Bronchial epithelial cell (primary cell): Measurements from ENCODE around the gene ITGA1. TPM values are rescaled to one million over a fixed set of nuclear protein-coding genes. Genes with fewer than 3 reads are reported as not detected.

Experiments used
- DNase-seq: peaks from one replicate; pipeline ENCODE4 v3.0.0-alpha.2; 2010; ENCODE audit warnings: low read depth
- FAIRE-seq: peaks from 2 replicates; lab custom pipeline; 2011; peaks lifted over from hg19 to GRCh38; lab: Jason Lieb, UNC
- H3K27me3 ChIP-seq: 2 replicates; pipeline ENCODE4 v1.5.1; 2011; ENCODE audit warnings: low read length; ENCODE audit not compliant: control insufficient read depth, insufficient read depth
- H3K36me3 ChIP-seq: 2 replicates; pipeline ENCODE4 v1.5.1; 2011; ENCODE audit warnings: low read length; ENCODE audit not compliant: control insufficient read depth, insufficient read depth
- H3K4me3 ChIP-seq: 2 replicates; pipeline ENCODE4 v1.5.1; 2011; ENCODE audit warnings: mild to moderate bottlenecking, low read depth, low read length, control low read depth
- CTCF ChIP-seq: IDR thresholded peaks from 2 replicates; pipeline ENCODE4 v1.5.1; 2011; ENCODE audit warnings: mild to moderate bottlenecking, moderate library complexity, low read length, control low read depth, inconsistent platforms; ENCODE audit not compliant: insufficient read depth, severe bottlenecking
- total RNA-seq: library from RNA; depleted of rRNA; stranded (reverse); fragments of >200 nt; gene quantifications from 2 replicates; pipeline ENCODE4 v1.2.1, GENCODE V29; 2014

ITGA1 gene
- total RNA-seq, 1 donor from 2014 or later = 3.7 TPM

DNA sequence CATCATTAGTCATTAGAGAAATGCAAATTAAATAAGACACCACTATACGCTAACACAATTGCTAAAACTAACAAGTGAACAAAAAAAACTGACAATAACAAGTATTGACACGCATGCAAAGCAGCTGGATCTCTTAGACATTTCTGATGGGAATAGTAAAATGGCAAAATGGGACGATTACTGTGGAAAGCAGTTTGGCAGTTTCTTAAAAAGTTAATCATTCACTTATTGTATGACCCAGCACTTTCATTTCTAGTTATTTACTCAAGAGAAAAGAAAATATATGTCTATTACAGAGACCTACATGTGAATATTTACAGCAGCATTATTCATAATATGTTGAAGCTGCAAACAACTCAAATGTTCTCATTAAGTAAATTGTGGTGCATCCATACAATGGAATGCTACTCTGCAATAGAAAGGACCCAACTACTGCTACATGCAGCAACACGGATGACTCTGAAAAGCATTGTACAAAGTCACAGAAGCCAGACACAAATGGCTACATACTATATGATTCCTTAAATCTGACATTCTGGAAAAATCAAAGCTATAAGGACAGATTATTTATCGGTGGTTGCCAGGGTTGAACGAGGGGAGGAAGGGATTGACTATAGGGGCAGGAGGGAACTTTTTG is 104.6 kb downstream of the ITGA1 start:
- DNase-seq (peak; percentile 29), FAIRE-seq (no peak)
- Histone ChIP-seq H3K4me3 (no peak overlapping the region), H3K36me3 (no peaks in the 10 kb centered on the region), H3K27me3 (no peaks in the 10 kb centered on the region)
- no peak for TF ChIP-seq CTCF

DNA sequence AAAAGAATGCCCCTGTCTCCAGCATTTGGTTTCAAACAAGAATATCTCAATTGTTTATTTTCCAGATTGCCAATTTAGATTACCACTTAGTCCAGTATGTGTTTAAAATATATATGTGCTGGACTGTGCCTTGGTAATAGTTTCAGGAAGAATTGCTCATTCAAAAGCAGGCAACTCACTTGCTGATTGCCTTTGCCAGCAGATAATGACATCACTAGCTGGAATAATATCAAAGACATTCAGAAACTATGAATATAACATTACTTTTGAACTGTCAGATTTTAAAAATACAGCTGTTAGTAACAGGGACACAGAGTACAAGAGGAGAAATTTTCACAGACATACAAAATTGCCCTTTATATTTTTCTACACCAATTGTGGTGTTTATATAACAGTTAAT is 105.4 kb downstream of the ITGA1 start:
- no peaks in the 10 kb centered on the region for H3K36me3 ChIP-seq
- DNase-seq (peak; percentile 71), FAIRE-seq (no peak)
- no peak overlapping the region for H3K4me3 ChIP-seq
- H3K27me3 ChIP-seq = no peaks in the 10 kb centered on the region
- TF ChIP-seq CTCF = no peak

DNA sequence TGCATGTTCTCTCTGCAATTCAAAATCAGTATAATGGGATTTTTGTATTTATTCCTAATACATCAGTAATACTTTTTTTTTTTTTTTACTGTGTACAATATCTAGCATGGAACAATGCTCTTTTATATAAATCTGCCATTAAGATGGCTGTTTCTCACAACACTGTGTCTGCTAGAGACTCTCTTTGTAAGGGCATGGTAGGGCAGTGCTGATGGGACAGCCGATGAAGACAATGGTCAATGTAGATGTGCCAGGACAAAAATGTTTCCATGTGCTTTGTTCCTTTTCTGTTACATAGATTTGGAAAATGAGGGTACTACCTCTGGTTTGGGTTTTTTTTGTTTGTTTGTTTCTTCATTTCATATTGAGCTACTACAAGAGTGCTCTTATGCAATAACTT is 106.1 kb downstream of the ITGA1 start:
- TF ChIP-seq CTCF = no peak
- no peaks in the 10 kb centered on the region for H3K36me3 ChIP-seq
- DNase-seq = no peak
- FAIRE-seq = no peak
- no peak overlapping the region for H3K4me3 ChIP-seq
- no peaks in the 10 kb centered on the region for H3K27me3 ChIP-seq

DNA sequence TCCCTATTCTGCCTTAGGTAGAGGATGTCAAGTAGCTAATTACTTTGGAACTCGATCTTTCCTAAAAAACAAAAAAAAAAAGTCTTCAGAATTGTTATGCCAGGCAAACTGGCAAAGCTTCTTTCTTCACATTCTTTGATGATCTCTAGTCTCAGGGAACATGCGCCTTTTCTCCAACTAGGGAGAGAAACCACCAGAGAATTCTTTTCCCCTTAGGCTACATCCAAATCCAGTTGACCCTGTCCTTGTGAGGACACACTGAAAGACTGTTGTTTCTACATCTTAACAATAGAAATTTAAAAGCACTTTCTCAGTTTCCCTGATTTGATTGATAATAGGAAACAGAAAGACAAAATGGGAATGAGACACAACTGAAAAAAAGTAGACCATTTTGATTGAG is 106.7 kb downstream of the ITGA1 start:
- Histone ChIP-seq H3K4me3 (no peak overlapping the region), H3K36me3 (no peaks in the 10 kb centered on the region), H3K27me3 (no peaks in the 10 kb centered on the region)
- DNase-seq (no peak), FAIRE-seq (no peak)
- no peak for TF ChIP-seq CTCF

- no peak for FAIRE-seq
- H3K4me3 ChIP-seq = no peak overlapping the region
These were observed 107.4 kb downstream of the ITGA1 start for GRCh38 chr5:52895075-52895474.

More at GRCh38 chr5:52895075-52895474, 107.4 kb downstream of the ITGA1 start:
- TF ChIP-seq CTCF = no peak
- DNase-seq = no peak
- Histone ChIP-seq H3K27me3 (no peaks in the 10 kb centered on the region), H3K36me3 (no peaks in the 10 kb centered on the region)
